Hepatocyte (in vitro differentiated cells): ENCODE results near the gene B3GNT4. TPM values are rescaled to one million over a fixed set of nuclear protein-coding genes. Genes with fewer than 3 reads are reported as not detected.

ENCODE experiments used
- DNase-seq: peaks from one replicate; pipeline ENCODE4 v3.0.0-alpha.2; 2016; ENCODE audit warnings: low spot score
- H2AFZ ChIP-seq: fragments of 200-600 bp; sonication (generic); 2 replicates; pipeline ENCODE4 v1.6.0; 2016; ENCODE audit warnings: antibody characterized with exemption, mild to moderate bottlenecking
- H3K27ac ChIP-seq: fragments of 200-600 bp; sonication (generic); 2 replicates; pipeline ENCODE4 v1.5.1; 2016; ENCODE audit warnings: mild to moderate bottlenecking
- H3K27me3 ChIP-seq: fragments of 200-600 bp; sonication (generic); 2 replicates; pipeline ENCODE4 v1.6.1; 2016
- H3K36me3 ChIP-seq: fragments of 200-600 bp; sonication (generic); replicated peaks from 2 replicates; pipeline ENCODE4 v1.5.1; 2016; ENCODE audit warnings: low read depth; ENCODE audit not compliant: insufficient read depth
- H3K4me1 ChIP-seq: fragments of 200-600 bp; sonication (generic); 2 replicates; pipeline ENCODE4 v1.5.1; 2016; ENCODE audit warnings: mild to moderate bottlenecking, moderate library complexity; ENCODE audit not compliant: insufficient read depth
- H3K4me2 ChIP-seq: fragments of 200-600 bp; sonication (generic); 2 replicates; pipeline ENCODE4 v1.6.0; 2016
- H3K4me3 ChIP-seq: fragments of 200-600 bp; sonication (generic); 2 replicates; pipeline ENCODE4 v1.5.1; 2016; ENCODE audit warnings: mild to moderate bottlenecking
- H3K79me2 ChIP-seq: fragments of 200-600 bp; sonication (generic); 2 replicates; pipeline ENCODE4 v1.6.0; 2017; ENCODE audit warnings: mild to moderate bottlenecking
- H3K9me2 ChIP-seq: fragments of 200-600 bp; sonication (generic); replicated peaks from 2 replicates; pipeline ENCODE4 v1.6.0; 2017; ENCODE audit warnings: mild to moderate bottlenecking; ENCODE audit not compliant: insufficient read depth
- H3K9me3 ChIP-seq: fragments of 200-600 bp; sonication (generic); 2 replicates; pipeline ENCODE4 v1.5.1; 2016; ENCODE audit warnings: low read depth, mild to moderate bottlenecking
- H4K20me1 ChIP-seq: fragments of 200-600 bp; sonication (generic); 2 replicates; pipeline ENCODE4 v1.6.0; 2016; ENCODE audit warnings: mild to moderate bottlenecking; ENCODE audit not compliant: insufficient read depth, poor library complexity, severe bottlenecking
- CTCF ChIP-seq: fragments of 200-600 bp; sonication (generic); IDR thresholded peaks from 2 replicates; pipeline ENCODE4 v1.5.1; 2016; ENCODE audit warnings: antibody characterized with exemption, mild to moderate bottlenecking; ENCODE audit not compliant: poor library complexity
- EZH2 ChIP-seq: fragments of 200-600 bp; sonication (generic); IDR thresholded peaks from 2 replicates; pipeline ENCODE4 v1.6.1; 2016; ENCODE audit warnings: antibody characterized with exemption, mild to moderate bottlenecking, borderline replicate concordance
- EZH2phosphoT487 ChIP-seq: fragments of 200-600 bp; sonication (generic); IDR thresholded peaks from one replicate; pipeline ENCODE4 v1.6.1; 2018; ENCODE audit warnings: antibody characterized with exemption, mild to moderate bottlenecking, low read depth, moderate library complexity; ENCODE audit not compliant: unreplicated experiment, severe bottlenecking
- WGBS: methylation state at CpG from one replicate; pipeline ENCODE4 v1.1.6; 2016; ENCODE audit warnings: low lambda C conversion rate; ENCODE audit errors: missing lambda C conversion rate; 5-methylcytosine and 5-hydroxymethylcytosine counted together
- polyA plus RNA-seq: library from polyadenylated mRNA; unstranded; fragments of >200 nt; fragmentation: Nextera tagmentation; extraction: Ambion mirVana; gene quantifications from 2 replicates; pipeline ENCODE4 v1.2.1, GENCODE V29; 2016
- total RNA-seq: library from RNA; depleted of rRNA; stranded (reverse); fragments of >200 nt; gene quantifications from 2 replicates; pipeline ENCODE4 v1.2.3, GENCODE V29; 2014

Gene B3GNT4
- total and polyA plus RNA-seq, 2 experiments from 2014 or later, result 0.13 to 1.0 TPM

- H3K4me1 ChIP-seq, result no peaks in the 10 kb centered on the region
- no peaks in the 10 kb centered on the region for H3K9me2 ChIP-seq
- H3K4me2 ChIP-seq, result no peak overlapping the region
- H3K9me3 ChIP-seq, result no peaks in the 10 kb centered on the region
- H3K36me3 ChIP-seq, result no peaks in the 10 kb centered on the region
- 88% methylated on average over 11 of the region's 11 CpGs for WGBS
- no peaks in the 10 kb centered on the region for H3K79me2 ChIP-seq
- H3K4me3 ChIP-seq, result no peak overlapping the region
- H2AFZ ChIP-seq, result no peak overlapping the region
- TF ChIP-seq EZH2 (no peak), CTCF (no peak), EZH2phosphoT487 (no peak)
- H3K27me3 ChIP-seq, result no peaks in the 10 kb centered on the region
- H4K20me1 ChIP-seq, result no peaks in the 10 kb centered on the region
- DNase-seq, result no peak
- H3K27ac ChIP-seq, result no peak overlapping the region
Observed at GRCh38 chr12:122244565-122245371, 41.3 kb downstream of the B3GNT4 start.

GRCh38 chr12:122245553-122245952 is 42.0 kb downstream of the B3GNT4 start:
- H4K20me1 ChIP-seq, result no peaks in the 10 kb centered on the region
- no peak overlapping the region for H3K4me2 ChIP-seq
- no peaks in the 10 kb centered on the region for H3K9me3 ChIP-seq
- no peaks in the 10 kb centered on the region for H3K36me3 ChIP-seq
- H3K79me2 ChIP-seq, result no peaks in the 10 kb centered on the region
- no peak overlapping the region for H3K27ac ChIP-seq
- no peak for DNase-seq
- no peak overlapping the region for H2AFZ ChIP-seq
- TF ChIP-seq EZH2 (no peak), EZH2phosphoT487 (no peak), CTCF (no peak)
- H3K4me1 ChIP-seq, result no peaks in the 10 kb centered on the region
- no peaks in the 10 kb centered on the region for H3K27me3 ChIP-seq
- WGBS, result 100% methylated on average over 1 of the region's 1 CpG
- no peak overlapping the region for H3K4me3 ChIP-seq
- no peaks in the 10 kb centered on the region for H3K9me2 ChIP-seq

GRCh38 chr12:122250047-122250446 is 46.5 kb downstream of the B3GNT4 start:
- H3K4me1 ChIP-seq, result no peaks in the 10 kb centered on the region
- no peaks in the 10 kb centered on the region for H3K79me2 ChIP-seq
- H3K4me3 ChIP-seq, result no peak overlapping the region
- no peak for DNase-seq
- no peaks in the 10 kb centered on the region for H3K9me3 ChIP-seq
- H4K20me1 ChIP-seq, result no peaks in the 10 kb centered on the region
- no peak overlapping the region for H3K4me2 ChIP-seq
- no peaks in the 10 kb centered on the region for H3K36me3 ChIP-seq
- no peak overlapping the region for H2AFZ ChIP-seq
- no peaks in the 10 kb centered on the region for H3K27me3 ChIP-seq
- WGBS, result 95% methylated on average over 6 of the region's 6 CpGs
- H3K9me2 ChIP-seq, result no peaks in the 10 kb centered on the region
- TF ChIP-seq CTCF (no peak), EZH2phosphoT487 (no peak), EZH2 (no peak)
- no peak overlapping the region for H3K27ac ChIP-seq
